GM23338 (cell line): ENCODE measurements around the gene MT1F. TPM values are rescaled to one million over a fixed set of nuclear protein-coding genes. Genes with fewer than 3 reads are reported as not detected.
A peak's percentile ranks its signal among the peaks of the same experiment; 100 is the strongest.

Experiments used
- ATAC-seq: fragments of 200-7000 bp; cut with Tn5 transposase; 3 replicates; pipeline ENCODE4 v1.9.1; 2020
- DNase-seq: peaks from one replicate; pipeline ENCODE4 v3.0.0-alpha.2; 2015; ENCODE audit warnings: low spot score
- H2AFZ ChIP-seq: fragments of 200-600 bp; sonication (generic); 2 replicates; pipeline ENCODE4 v1.8.0; 2016; ENCODE audit warnings: antibody characterized with exemption, mild to moderate bottlenecking, moderate library complexity
- H3F3A ChIP-seq: fragments of 200-600 bp; sonication (generic); replicated peaks from 2 replicates; pipeline ENCODE4 v1.8.0; 2017; ENCODE audit warnings: antibody characterized with exemption, mixed run types, low read depth
- H3K27ac ChIP-seq: fragments of 200-600 bp; sonication (generic); 2 replicates; pipeline ENCODE4 v1.6.1; 2016; ENCODE audit warnings: low read depth
- H3K27me3 ChIP-seq: fragments of 200-600 bp; sonication (generic); 2 replicates; pipeline ENCODE4 v1.8.0; 2016; ENCODE audit warnings: mild to moderate bottlenecking, mixed run types, moderate library complexity; ENCODE audit not compliant: insufficient read depth
- H3K36me3 ChIP-seq: fragments of 200-600 bp; sonication (generic); 2 replicates; pipeline ENCODE4 v1.8.0; 2016; ENCODE audit warnings: mild to moderate bottlenecking; ENCODE audit not compliant: insufficient read depth
- H3K4me1 ChIP-seq: fragments of 200-600 bp; sonication (generic); 2 replicates; pipeline ENCODE4 v1.8.0; 2016; ENCODE audit warnings: mild to moderate bottlenecking, moderate library complexity; ENCODE audit not compliant: insufficient read depth
- H3K4me2 ChIP-seq: fragments of 200-600 bp; sonication (generic); 2 replicates; pipeline ENCODE4 v1.7.1; 2017; ENCODE audit warnings: mixed run types
- H3K4me3 ChIP-seq: fragments of 200-600 bp; sonication (generic); 2 replicates; pipeline ENCODE4 v1.6.1; 2016; ENCODE audit warnings: mixed run types
- H3K79me2 ChIP-seq: fragments of 200-600 bp; sonication (generic); replicated peaks from 2 replicates; pipeline ENCODE4 v1.8.0; 2017; ENCODE audit warnings: mild to moderate bottlenecking; ENCODE audit not compliant: insufficient read depth
- H3K9me2 ChIP-seq: fragments of 200-600 bp; sonication (generic); 2 replicates; pipeline ENCODE4 v1.8.0; 2017; ENCODE audit not compliant: insufficient read depth
- H4K20me1 ChIP-seq: fragments of 200-600 bp; sonication (generic); replicated peaks from 2 replicates; pipeline ENCODE4 v1.8.0; 2017; ENCODE audit warnings: mild to moderate bottlenecking; ENCODE audit not compliant: insufficient read depth
- H3K27ac Mint-ChIP-seq: 2 replicates; pipeline ENCODE4 v1.8.0; 2020; ENCODE audit warnings: inconsistent platforms, mild to moderate bottlenecking, moderate library complexity, mixed read lengths
- H3K27me3 Mint-ChIP-seq: 3 replicates; pipeline ENCODE4 v1.8.0; 2022; ENCODE audit warnings: low read depth, mild to moderate bottlenecking, moderate library complexity, mixed read lengths, inconsistent platforms; ENCODE audit not compliant: insufficient read depth, poor library complexity
- H3K36me3 Mint-ChIP-seq: 3 replicates; pipeline ENCODE4 v1.8.0; 2021; ENCODE audit warnings: low read depth, mild to moderate bottlenecking, inconsistent platforms, moderate library complexity, mixed read lengths
- H3K4me1 Mint-ChIP-seq: 3 replicates; pipeline ENCODE4 v1.8.0; 2020; ENCODE audit warnings: mild to moderate bottlenecking, inconsistent platforms, mixed read lengths
- H3K4me3 Mint-ChIP-seq: 3 replicates; pipeline ENCODE4 v1.8.0; 2021; ENCODE audit warnings: moderate library complexity, mild to moderate bottlenecking, inconsistent platforms, mixed read lengths
- H3K9me3 Mint-ChIP-seq: 3 replicates; pipeline ENCODE4 v1.8.0; 2020; ENCODE audit warnings: moderate library complexity, mild to moderate bottlenecking, inconsistent platforms, mixed read lengths
- CREB1 ChIP-seq: fragments of 250-450 bp; sonication (Bioruptor Pico); IDR thresholded peaks from 2 replicates; pipeline ENCODE4 v1.5.0; 2020; ENCODE audit warnings: low read depth, mild to moderate bottlenecking, moderate library complexity
- EZH2 ChIP-seq: fragments of 200-600 bp; sonication (generic); IDR thresholded peaks from one replicate; pipeline ENCODE4 v1.8.0; 2017; ENCODE audit warnings: antibody characterized with exemption, mild to moderate bottlenecking, low read depth; ENCODE audit not compliant: unreplicated experiment
- JUNB ChIP-seq: IDR thresholded peaks from one replicate; pipeline ENCODE4 v1.6.1; 2016; ENCODE audit warnings: antibody characterized with exemption; ENCODE audit not compliant: unreplicated experiment
- NANOG ChIP-seq: IDR thresholded peaks from 2 replicates; pipeline ENCODE4 v1.6.1; 2016; ENCODE audit warnings: antibody characterized with exemption, borderline replicate concordance
- POLR2AphosphoS5 ChIP-seq: IDR thresholded peaks from 2 replicates; pipeline ENCODE4 v1.6.1; 2016; ENCODE audit warnings: antibody characterized with exemption, low read depth
- STAT1 ChIP-seq: IDR thresholded peaks from one replicate; pipeline ENCODE4 v1.6.1; 2016; ENCODE audit warnings: antibody characterized with exemption; ENCODE audit not compliant: unreplicated experiment
- ZNF114 ChIP-seq: fragments of 250-450 bp; sonication (Bioruptor Pico); IDR thresholded peaks from 2 replicates; pipeline ENCODE4 v1.5.0; 2020; ENCODE audit warnings: mild to moderate bottlenecking, moderate library complexity
- ZNF331 ChIP-seq: fragments of 250-450 bp; sonication (Bioruptor Pico); IDR thresholded peaks from 2 replicates; pipeline ENCODE4 v1.5.0; 2020; ENCODE audit warnings: low read depth, mild to moderate bottlenecking, moderate library complexity
- polyA plus RNA-seq: library from polyadenylated mRNA; unstranded; fragments of >200 nt; fragmentation: Nextera tagmentation; extraction: Ambion mirVana; gene quantifications from 2 replicates; pipeline ENCODE4 v1.2.1, GENCODE V29; 2016
- total RNA-seq: library from RNA; depleted of rRNA; stranded (reverse); fragments of >200 nt; shearing (Covaris generic); gene quantifications from 2 replicates; pipeline ENCODE4 v1.2.3, GENCODE V29; 2014
- TF ChIP-seq, protein P1 (sequence below): fragments of 250-450 bp; sonication (Bioruptor Pico); IDR thresholded peaks from 2 replicates; pipeline ENCODE4 v1.5.0; 2020; ENCODE audit warnings: mild to moderate bottlenecking, moderate library complexity
- TF ChIP-seq, protein P2 (sequence below), 2 experiments: fragments of 200-600 bp in 1 of 2; sonication (generic) in 1 of 2; conservative IDR thresholded peaks; 2 replicates each; pipeline versions ENCODE4 v1.5.1 to v1.6.1; 2016 to 2017; ENCODE audit warnings: antibody characterized with exemption in 2 of 2, low read depth in 2 of 2, mild to moderate bottlenecking in 2 of 2, moderate library complexity in 1 of 2
- TF ChIP-seq, protein P3 (sequence below): IDR thresholded peaks from one replicate; pipeline ENCODE4 v1.6.1; 2018; ENCODE audit warnings: antibody characterized with exemption; ENCODE audit not compliant: unreplicated experiment

The MT1F gene
- total and polyA plus RNA-seq, 2 experiments from 2014 or later, result 7.4 to 107 TPM

DNA sequence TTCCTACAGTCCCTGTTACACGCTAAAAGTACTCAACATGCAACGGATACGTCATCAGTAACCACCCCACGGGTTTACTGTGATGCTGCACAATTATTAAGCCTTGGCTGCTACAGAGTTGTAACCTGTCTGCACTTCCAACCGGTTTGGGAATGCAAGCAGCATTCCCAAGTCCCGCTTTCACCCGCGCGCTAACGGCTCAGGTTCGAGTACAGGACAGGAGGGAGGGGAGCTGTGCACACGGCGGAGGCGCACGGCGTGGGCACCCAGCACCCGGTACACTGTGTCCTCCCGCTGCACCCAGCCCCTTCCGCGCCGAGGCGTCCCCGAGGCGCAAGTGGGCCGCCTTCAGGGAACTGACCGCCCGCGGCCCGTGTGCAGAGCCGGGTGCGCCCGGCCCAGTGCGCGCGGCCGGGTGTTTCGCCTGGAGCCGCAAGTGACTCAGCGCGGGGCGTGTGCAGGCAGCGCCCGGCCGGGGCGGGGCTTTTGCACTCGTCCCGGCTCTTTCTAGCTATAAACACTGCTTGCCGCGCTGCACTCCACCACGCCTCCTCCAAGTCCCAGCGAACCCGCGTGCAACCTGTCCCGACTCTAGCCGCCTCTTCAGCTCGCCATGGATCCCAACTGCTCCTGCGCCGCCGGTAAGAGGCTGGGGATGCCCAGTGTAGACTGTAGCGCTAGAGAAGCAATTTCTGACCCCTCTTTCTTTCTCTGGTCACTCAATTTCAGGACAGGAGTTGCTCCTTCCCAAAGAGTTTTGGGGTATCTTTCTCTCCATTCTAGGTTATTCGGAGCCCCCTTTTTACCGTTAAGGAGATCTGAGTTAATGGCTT, 49.5 kb upstream of the MT1F start, which contains the start of gene MT2A:
Gene MT2A, plus strand, starts transcription at position 542 of the 833 bp plus-strand sequence. Its CDS starts 72 bp downstream, at position 614.
- H3K4me2 ChIP-seq, result peak within 1 kb of the TSS; percentile 74
- no peaks in the 10 kb centered on the region for H3K36me3 ChIP-seq
- H3K9me3 Mint-ChIP-seq, result no peaks in the 10 kb centered on the region
- H3K4me3 Mint-ChIP-seq, result peak within 1 kb of the TSS; percentile 89
- peaks cover 22% of the 10 kb centered on the region for H3K4me1 ChIP-seq
- no peaks in the 10 kb centered on the region for H4K20me1 ChIP-seq
- peak within 1 kb of the TSS; percentile 80 for H2AFZ ChIP-seq
- H3F3A ChIP-seq, result peaks cover 14% of the 10 kb centered on the region; the same call in 1 of the 2 replicates
- DNase-seq (peak; percentile 93), ATAC-seq (peak; percentile 89)
- TF ChIP-seq EZH2 (peak; percentile 37), NANOG (no peak), JUNB (no peak), POLR2AphosphoS5 (peak; percentile 44; the same call in 1 of the 2 replicates), ZNF331 (CRISPR knock-in tag) (no peak), STAT1 (no peak), CREB1 (CRISPR knock-in tag) (no peak), ZNF114 (CRISPR knock-in tag) (no peak)
- TF ChIP-seq, protein P1, sequence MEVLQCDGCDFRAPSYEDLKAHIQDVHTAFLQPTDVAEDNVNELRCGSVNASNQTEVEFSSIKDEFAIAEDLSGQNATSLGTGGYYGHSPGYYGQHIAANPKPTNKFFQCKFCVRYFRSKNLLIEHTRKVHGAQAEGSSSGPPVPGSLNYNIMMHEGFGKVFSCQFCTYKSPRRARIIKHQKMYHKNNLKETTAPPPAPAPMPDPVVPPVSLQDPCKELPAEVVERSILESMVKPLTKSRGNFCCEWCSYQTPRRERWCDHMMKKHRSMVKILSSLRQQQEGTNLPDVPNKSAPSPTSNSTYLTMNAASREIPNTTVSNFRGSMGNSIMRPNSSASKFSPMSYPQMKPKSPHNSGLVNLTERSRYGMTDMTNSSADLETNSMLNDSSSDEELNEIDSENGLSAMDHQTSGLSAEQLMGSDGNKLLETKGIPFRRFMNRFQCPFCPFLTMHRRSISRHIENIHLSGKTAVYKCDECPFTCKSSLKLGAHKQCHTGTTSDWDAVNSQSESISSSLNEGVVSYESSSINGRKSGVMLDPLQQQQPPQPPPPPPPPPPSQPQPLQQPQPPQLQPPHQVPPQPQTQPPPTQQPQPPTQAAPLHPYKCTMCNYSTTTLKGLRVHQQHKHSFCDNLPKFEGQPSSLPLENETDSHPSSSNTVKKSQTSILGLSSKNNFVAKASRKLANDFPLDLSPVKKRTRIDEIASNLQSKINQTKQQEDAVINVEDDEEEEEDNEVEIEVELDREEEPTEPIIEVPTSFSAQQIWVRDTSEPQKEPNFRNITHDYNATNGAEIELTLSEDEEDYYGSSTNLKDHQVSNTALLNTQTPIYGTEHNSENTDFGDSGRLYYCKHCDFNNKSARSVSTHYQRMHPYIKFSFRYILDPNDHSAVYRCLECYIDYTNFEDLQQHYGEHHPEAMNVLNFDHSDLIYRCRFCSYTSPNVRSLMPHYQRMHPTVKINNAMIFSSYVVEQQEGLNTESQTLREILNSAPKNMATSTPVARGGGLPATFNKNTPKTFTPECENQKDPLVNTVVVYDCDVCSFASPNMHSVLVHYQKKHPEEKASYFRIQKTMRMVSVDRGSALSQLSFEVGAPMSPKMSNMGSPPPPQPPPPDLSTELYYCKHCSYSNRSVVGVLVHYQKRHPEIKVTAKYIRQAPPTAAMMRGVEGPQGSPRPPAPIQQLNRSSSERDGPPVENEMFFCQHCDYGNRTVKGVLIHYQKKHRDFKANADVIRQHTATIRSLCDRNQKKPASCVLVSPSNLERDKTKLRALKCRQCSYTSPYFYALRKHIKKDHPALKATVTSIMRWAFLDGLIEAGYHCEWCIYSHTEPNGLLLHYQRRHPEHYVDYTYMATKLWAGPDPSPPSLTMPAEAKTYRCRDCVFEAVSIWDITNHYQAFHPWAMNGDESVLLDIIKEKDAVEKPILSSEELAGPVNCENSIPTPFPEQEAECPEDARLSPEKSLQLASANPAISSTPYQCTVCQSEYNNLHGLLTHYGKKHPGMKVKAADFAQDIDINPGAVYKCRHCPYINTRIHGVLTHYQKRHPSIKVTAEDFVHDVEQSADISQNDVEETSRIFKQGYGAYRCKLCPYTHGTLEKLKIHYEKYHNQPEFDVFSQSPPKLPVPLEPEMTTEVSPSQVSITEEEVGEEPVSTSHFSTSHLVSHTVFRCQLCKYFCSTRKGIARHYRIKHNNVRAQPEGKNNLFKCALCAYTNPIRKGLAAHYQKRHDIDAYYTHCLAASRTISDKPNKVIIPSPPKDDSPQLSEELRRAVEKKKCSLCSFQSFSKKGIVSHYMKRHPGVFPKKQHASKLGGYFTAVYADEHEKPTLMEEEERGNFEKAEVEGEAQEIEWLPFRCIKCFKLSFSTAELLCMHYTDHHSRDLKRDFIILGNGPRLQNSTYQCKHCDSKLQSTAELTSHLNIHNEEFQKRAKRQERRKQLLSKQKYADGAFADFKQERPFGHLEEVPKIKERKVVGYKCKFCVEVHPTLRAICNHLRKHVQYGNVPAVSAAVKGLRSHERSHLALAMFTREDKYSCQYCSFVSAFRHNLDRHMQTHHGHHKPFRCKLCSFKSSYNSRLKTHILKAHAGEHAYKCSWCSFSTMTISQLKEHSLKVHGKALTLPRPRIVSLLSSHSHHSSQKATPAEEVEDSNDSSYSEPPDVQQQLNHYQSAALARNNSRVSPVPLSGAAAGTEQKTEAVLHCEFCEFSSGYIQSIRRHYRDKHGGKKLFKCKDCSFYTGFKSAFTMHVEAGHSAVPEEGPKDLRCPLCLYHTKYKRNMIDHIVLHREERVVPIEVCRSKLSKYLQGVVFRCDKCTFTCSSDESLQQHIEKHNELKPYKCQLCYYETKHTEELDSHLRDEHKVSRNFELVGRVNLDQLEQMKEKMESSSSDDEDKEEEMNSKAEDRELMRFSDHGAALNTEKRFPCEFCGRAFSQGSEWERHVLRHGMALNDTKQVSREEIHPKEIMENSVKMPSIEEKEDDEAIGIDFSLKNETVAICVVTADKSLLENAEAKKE (CRISPR knock-in tag), result no peak
- TF ChIP-seq, protein P2, sequence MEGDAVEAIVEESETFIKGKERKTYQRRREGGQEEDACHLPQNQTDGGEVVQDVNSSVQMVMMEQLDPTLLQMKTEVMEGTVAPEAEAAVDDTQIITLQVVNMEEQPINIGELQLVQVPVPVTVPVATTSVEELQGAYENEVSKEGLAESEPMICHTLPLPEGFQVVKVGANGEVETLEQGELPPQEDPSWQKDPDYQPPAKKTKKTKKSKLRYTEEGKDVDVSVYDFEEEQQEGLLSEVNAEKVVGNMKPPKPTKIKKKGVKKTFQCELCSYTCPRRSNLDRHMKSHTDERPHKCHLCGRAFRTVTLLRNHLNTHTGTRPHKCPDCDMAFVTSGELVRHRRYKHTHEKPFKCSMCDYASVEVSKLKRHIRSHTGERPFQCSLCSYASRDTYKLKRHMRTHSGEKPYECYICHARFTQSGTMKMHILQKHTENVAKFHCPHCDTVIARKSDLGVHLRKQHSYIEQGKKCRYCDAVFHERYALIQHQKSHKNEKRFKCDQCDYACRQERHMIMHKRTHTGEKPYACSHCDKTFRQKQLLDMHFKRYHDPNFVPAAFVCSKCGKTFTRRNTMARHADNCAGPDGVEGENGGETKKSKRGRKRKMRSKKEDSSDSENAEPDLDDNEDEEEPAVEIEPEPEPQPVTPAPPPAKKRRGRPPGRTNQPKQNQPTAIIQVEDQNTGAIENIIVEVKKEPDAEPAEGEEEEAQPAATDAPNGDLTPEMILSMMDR (conservative IDR thresholded peaks at IDR 0.05; ENCODE audit: low read depth in 2 of 2), result no peak
- TF ChIP-seq, protein P3, sequence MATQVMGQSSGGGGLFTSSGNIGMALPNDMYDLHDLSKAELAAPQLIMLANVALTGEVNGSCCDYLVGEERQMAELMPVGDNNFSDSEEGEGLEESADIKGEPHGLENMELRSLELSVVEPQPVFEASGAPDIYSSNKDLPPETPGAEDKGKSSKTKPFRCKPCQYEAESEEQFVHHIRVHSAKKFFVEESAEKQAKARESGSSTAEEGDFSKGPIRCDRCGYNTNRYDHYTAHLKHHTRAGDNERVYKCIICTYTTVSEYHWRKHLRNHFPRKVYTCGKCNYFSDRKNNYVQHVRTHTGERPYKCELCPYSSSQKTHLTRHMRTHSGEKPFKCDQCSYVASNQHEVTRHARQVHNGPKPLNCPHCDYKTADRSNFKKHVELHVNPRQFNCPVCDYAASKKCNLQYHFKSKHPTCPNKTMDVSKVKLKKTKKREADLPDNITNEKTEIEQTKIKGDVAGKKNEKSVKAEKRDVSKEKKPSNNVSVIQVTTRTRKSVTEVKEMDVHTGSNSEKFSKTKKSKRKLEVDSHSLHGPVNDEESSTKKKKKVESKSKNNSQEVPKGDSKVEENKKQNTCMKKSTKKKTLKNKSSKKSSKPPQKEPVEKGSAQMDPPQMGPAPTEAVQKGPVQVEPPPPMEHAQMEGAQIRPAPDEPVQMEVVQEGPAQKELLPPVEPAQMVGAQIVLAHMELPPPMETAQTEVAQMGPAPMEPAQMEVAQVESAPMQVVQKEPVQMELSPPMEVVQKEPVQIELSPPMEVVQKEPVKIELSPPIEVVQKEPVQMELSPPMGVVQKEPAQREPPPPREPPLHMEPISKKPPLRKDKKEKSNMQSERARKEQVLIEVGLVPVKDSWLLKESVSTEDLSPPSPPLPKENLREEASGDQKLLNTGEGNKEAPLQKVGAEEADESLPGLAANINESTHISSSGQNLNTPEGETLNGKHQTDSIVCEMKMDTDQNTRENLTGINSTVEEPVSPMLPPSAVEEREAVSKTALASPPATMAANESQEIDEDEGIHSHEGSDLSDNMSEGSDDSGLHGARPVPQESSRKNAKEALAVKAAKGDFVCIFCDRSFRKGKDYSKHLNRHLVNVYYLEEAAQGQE, result no peak
- H3K79me2 ChIP-seq, result no peaks in the 10 kb centered on the region
- peaks cover 34% of the 10 kb centered on the region for H3K4me1 Mint-ChIP-seq
- H3K9me2 ChIP-seq, result no peaks in the 10 kb centered on the region
- no peak within 1 kb of the TSS; the same call in 1 of the 2 replicates for H3K27ac Mint-ChIP-seq
- peaks cover 9% of the 10 kb centered on the region; the same call in 2 of the 3 replicates for H3K36me3 Mint-ChIP-seq
- peaks cover 75% of the 10 kb centered on the region for H3K27me3 ChIP-seq
- peak within 1 kb of the TSS; percentile 51 for H3K4me3 ChIP-seq
- peaks cover 43% of the 10 kb centered on the region for H3K27me3 Mint-ChIP-seq
- H3K27ac ChIP-seq, result no peak within 1 kb of the TSS
